Measurements from ENCODE around the gene CACNA1H.

Gene CACNA1H

GRCh38 chr16:1256874-1257322 is 104.0 kb downstream of the CACNA1H start:
- H3K9me3 ChIP-seq, result no peaks in the 10 kb centered on the region
- TF ChIP-seq, protein P1, sequence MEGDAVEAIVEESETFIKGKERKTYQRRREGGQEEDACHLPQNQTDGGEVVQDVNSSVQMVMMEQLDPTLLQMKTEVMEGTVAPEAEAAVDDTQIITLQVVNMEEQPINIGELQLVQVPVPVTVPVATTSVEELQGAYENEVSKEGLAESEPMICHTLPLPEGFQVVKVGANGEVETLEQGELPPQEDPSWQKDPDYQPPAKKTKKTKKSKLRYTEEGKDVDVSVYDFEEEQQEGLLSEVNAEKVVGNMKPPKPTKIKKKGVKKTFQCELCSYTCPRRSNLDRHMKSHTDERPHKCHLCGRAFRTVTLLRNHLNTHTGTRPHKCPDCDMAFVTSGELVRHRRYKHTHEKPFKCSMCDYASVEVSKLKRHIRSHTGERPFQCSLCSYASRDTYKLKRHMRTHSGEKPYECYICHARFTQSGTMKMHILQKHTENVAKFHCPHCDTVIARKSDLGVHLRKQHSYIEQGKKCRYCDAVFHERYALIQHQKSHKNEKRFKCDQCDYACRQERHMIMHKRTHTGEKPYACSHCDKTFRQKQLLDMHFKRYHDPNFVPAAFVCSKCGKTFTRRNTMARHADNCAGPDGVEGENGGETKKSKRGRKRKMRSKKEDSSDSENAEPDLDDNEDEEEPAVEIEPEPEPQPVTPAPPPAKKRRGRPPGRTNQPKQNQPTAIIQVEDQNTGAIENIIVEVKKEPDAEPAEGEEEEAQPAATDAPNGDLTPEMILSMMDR (IDR thresholded peaks at IDR 0.05), result no peak
- no peak overlapping the region for H3K27ac ChIP-seq
- no peaks in the 10 kb centered on the region for H3K4me1 ChIP-seq (ENCODE audit: control insufficient read depth in 1 of 2, insufficient read depth in 1 of 2, low read depth in 1 of 2, low read length in 1 of 2)
- H3K4me3 ChIP-seq (ENCODE audit: low read depth in 1 of 2, low read length in 1 of 2), result no peak overlapping the region
- peaks cover 33% of the 10 kb centered on the region for H3K27me3 ChIP-seq
- H3K36me3 ChIP-seq, result no peaks in the 10 kb centered on the region

- Histone ChIP-seq H3K9me3 (no peaks in the 10 kb centered on the region), H3K36me3 (no peaks in the 10 kb centered on the region), H3K27me3 (peaks cover 41% of the 10 kb centered on the region), H3K27ac (no peak overlapping the region), H3K4me1 (ENCODE audit: control insufficient read depth in 1 of 2, insufficient read depth in 1 of 2, low read depth in 1 of 2, low read length in 1 of 2) (no peaks in the 10 kb centered on the region), H3K4me3 (ENCODE audit: low read depth in 1 of 2, low read length in 1 of 2) (no peak overlapping the region)
- TF ChIP-seq, protein P1 (IDR thresholded peaks at IDR 0.05), result no peak
These were observed 104.8 kb downstream of the CACNA1H start for GRCh38 chr16:1257561-1258224.

GRCh38 chr16:1258225-1258600 is 105.3 kb downstream of the CACNA1H start:
- no peaks in the 10 kb centered on the region for H3K36me3 ChIP-seq
- H3K4me3 ChIP-seq (ENCODE audit: low read depth in 1 of 2, low read length in 1 of 2), result no peak overlapping the region
- TF ChIP-seq, protein P1 (IDR thresholded peaks at IDR 0.05), result no peak
- H3K27ac ChIP-seq, result no peak overlapping the region
- H3K9me3 ChIP-seq, result no peaks in the 10 kb centered on the region
- no peaks in the 10 kb centered on the region for H3K4me1 ChIP-seq (ENCODE audit: control insufficient read depth in 1 of 2, insufficient read depth in 1 of 2, low read depth in 1 of 2, low read length in 1 of 2)
- peaks cover 46% of the 10 kb centered on the region for H3K27me3 ChIP-seq

DNA sequence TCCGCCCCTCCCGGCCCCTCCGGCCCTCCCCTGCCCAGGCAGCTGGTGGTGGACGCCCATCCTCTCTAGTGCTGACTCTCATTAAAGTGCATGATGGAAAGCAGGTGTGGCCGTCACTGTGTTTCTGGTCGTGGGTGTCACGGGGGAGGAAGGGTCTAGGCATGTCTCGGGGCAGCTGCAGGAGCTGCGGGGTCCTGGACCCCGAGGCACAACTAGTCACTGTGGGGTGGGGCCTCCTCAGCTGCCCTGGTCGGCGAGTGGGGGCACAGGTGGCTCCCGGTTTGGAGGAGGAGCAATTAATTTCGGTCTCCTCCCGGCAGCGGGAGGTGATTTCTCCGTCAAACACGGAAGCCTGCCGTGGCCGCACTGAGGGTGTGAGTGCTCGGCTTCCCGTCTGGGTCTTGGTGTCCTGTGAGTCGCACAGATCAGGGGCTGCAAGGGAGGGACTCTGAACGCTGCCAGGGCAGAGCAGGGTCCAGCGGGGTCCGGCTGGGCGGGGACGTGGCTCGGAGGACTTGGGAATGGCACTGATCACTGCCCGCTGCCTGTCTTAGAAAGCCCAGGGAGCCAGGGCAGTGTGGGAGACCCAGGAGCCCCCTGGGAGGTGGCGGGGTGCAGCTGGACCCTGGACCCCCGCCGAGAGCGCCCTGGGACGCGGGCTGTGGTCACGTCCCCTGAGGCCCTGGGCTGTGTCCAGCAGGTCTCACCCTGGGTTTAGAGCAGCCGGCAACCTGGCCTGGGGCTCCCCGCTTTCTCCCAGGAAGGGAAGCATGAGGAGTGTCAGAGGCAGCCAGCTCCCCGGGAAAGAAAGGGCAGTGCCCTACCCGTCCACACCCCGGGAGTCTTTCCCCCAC is 106.2 kb downstream of the CACNA1H start:
- TF ChIP-seq, protein P1 (IDR thresholded peaks at IDR 0.05), result no peak
- Histone ChIP-seq H3K4me3 (ENCODE audit: low read depth in 1 of 2, low read length in 1 of 2) (no peak overlapping the region), H3K27ac (no peak overlapping the region), H3K36me3 (no peaks in the 10 kb centered on the region), H3K4me1 (ENCODE audit: control insufficient read depth in 1 of 2, insufficient read depth in 1 of 2, low read depth in 1 of 2, low read length in 1 of 2) (no peaks in the 10 kb centered on the region), H3K9me3 (no peaks in the 10 kb centered on the region), H3K27me3 (peaks cover 48% of the 10 kb centered on the region)

- no peaks in the 10 kb centered on the region for H3K36me3 ChIP-seq
- H3K4me3 ChIP-seq (ENCODE audit: low read depth in 1 of 2, low read length in 1 of 2), result no peak overlapping the region
- H3K27ac ChIP-seq, result no peak overlapping the region
- peaks cover 48% of the 10 kb centered on the region for H3K27me3 ChIP-seq
- no peaks in the 10 kb centered on the region for H3K4me1 ChIP-seq (ENCODE audit: control insufficient read depth in 1 of 2, insufficient read depth in 1 of 2, low read depth in 1 of 2, low read length in 1 of 2)
- TF ChIP-seq, protein P1 (IDR thresholded peaks at IDR 0.05), result no peak
- no peaks in the 10 kb centered on the region for H3K9me3 ChIP-seq
These were observed 106.8 kb downstream of the CACNA1H start for GRCh38 chr16:1259760-1260068.

Measured in neutrophil (primary cell).